ENCODE data around the gene CAP1. TPM values are rescaled to one million over a fixed set of nuclear protein-coding genes. Genes with fewer than 3 reads are reported as not detected.
A peak's percentile ranks its signal among the peaks of the same experiment; 100 is the strongest.

CAP1 gene
- total RNA-seq, 1 donor from 2014 or later = 365 TPM

DNA sequence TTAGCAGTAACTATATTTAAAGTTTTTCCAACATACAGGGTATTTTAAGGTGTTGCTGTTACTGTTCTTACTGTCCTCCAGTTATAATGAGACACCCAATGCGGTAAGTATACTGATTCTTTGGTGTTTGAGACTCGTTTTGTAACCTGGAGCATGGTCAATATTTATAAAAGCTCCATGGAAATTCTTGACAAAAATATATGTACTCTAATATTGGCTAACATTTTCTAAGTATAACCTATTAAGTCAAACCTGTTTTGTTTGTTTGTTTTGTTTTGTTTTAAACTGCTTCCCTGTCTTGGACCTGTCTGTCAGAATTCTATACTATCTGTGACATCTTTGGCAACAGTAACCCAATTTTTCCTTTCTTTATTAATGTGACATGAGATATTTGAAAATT is 15.9 kb upstream of the CAP1 start:
- intact Hi-C loops (cut with DNase I) = no loop called here
- DNase-seq (no peak), ATAC-seq (no peak)
- Histone ChIP-seq H3K36me3 (no peaks in the 10 kb centered on the region), H3K4me3 (no peak overlapping the region), H3K27me3 (ENCODE audit: low read depth) (peaks cover 3% of the 10 kb centered on the region), H3K27ac (no peak overlapping the region), H3K4me1 (no peaks in the 10 kb centered on the region), H3K9me3 (no peaks in the 10 kb centered on the region)
- TF ChIP-seq, protein P1, sequence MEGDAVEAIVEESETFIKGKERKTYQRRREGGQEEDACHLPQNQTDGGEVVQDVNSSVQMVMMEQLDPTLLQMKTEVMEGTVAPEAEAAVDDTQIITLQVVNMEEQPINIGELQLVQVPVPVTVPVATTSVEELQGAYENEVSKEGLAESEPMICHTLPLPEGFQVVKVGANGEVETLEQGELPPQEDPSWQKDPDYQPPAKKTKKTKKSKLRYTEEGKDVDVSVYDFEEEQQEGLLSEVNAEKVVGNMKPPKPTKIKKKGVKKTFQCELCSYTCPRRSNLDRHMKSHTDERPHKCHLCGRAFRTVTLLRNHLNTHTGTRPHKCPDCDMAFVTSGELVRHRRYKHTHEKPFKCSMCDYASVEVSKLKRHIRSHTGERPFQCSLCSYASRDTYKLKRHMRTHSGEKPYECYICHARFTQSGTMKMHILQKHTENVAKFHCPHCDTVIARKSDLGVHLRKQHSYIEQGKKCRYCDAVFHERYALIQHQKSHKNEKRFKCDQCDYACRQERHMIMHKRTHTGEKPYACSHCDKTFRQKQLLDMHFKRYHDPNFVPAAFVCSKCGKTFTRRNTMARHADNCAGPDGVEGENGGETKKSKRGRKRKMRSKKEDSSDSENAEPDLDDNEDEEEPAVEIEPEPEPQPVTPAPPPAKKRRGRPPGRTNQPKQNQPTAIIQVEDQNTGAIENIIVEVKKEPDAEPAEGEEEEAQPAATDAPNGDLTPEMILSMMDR (IDR thresholded peaks at IDR 0.05) = no peak

DNA sequence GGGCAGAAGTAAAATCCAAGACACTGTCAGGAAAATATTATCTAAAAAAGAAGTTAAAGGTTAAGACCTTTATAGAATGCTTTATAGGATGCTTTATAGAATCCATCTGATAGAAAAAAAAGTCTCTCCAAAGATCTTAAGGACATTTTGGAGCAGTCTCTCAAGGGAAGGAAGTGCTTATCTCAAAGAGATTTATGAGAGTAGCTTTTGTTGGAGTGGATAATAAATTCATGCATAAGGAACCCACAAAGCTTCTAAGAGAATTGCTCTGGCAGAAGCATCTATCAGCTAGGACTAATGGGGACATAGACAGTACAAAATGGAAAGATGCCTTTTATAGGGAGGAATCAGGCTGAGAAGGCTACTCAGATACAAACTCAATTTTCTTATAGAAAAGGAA is 12.9 kb upstream of the CAP1 start:
- H3K27ac ChIP-seq = no peak overlapping the region
- no peaks in the 10 kb centered on the region for H3K36me3 ChIP-seq
- no peak for ATAC-seq
- H3K9me3 ChIP-seq = no peaks in the 10 kb centered on the region
- no peak overlapping the region for H3K4me3 ChIP-seq
- H3K4me1 ChIP-seq = no peaks in the 10 kb centered on the region
- TF ChIP-seq, protein P1 (IDR thresholded peaks at IDR 0.05) = no peak
- DNase-seq = no peak
- intact Hi-C loops (cut with DNase I) = no loop called here
- H3K27me3 ChIP-seq (ENCODE audit: low read depth) = peaks cover 3% of the 10 kb centered on the region

- peaks cover 2% of the 10 kb centered on the region for H3K4me1 ChIP-seq
- H3K27ac ChIP-seq = no peak overlapping the region
- no peaks in the 10 kb centered on the region for H3K9me3 ChIP-seq
- H3K4me3 ChIP-seq = no peak overlapping the region
- no peaks in the 10 kb centered on the region for H3K36me3 ChIP-seq
- TF ChIP-seq, protein P1 (IDR thresholded peaks at IDR 0.05) = no peak
- no peak for ATAC-seq
- intact Hi-C loops (cut with DNase I) = no loop called here
- H3K27me3 ChIP-seq (ENCODE audit: low read depth) = no peaks in the 10 kb centered on the region
- DNase-seq = no peak
Observed at GRCh38 chr1:40029608-40030007, 10.9 kb upstream of the CAP1 start.

DNA sequence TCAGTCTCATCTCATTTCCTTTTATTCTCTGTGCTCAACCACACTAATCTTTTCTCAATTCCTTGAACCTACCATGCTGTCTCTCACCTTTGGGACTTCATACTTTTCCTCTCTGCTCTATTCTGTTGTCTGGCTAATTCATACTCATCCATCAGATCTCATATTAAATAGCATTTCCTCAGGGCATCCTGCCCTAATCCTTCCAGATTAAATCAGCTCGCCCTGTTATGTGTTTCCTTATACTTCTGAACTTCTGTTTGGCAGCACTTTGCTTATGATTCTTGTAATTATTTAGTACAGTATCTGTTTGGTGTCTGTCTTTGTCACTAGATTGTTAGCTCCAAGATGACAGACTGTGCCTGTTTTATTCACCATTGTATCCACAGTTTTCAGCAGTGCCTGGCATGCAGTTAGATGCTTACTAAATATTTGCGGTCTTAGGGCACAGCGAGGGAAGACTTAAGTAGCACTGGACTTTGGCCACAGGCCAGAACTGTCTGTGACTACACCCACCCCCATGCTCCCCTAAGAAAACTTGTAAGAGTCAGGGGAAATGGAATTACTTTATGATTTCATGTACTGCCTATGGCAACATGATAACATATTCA is 9.9 kb upstream of the CAP1 start:
- H3K27me3 ChIP-seq (ENCODE audit: low read depth) = no peaks in the 10 kb centered on the region
- no peak overlapping the region for H3K27ac ChIP-seq
- H3K9me3 ChIP-seq = no peaks in the 10 kb centered on the region
- no peaks in the 10 kb centered on the region for H3K36me3 ChIP-seq
- no peak overlapping the region for H3K4me3 ChIP-seq
- H3K4me1 ChIP-seq = peaks cover 8% of the 10 kb centered on the region
- no peak for ATAC-seq
- TF ChIP-seq, protein P1 (IDR thresholded peaks at IDR 0.05) = no peak
- intact Hi-C loops (cut with DNase I) = no loop called here
- DNase-seq = no peak

DNA sequence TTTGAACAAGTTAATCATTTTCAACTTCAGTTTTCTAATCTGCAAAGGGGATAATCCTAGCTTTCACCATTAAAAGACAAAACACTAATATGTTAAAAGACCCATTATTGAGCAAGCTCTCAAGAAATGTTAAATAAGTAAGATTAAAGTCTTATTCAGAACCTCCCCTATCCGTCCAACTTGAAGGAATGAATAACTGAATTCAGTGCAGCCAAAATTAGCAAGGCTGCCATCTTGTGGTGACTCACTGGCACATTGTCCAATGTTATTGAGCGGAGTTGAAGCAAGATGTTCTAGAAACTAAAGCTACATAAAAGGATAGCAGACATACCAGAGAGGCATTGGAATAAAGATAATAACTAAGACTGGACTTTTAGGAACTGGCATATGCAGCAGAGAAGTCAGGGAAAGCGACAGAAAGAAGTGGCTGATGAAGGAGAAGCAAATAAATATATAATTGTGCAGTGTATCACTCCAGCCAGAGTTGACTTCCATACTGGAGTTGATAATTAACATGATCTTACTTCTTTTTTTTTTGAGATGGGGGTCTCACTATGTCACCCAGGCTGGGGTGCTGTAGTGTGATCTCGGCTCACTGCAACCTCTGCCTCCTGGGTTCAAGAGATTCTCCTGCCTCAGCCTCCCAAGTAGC is 8.2 kb upstream of the CAP1 start:
- intact Hi-C loops (cut with DNase I) = no loop called here
- Histone ChIP-seq H3K4me3 (no peak overlapping the region), H3K9me3 (no peaks in the 10 kb centered on the region), H3K27me3 (ENCODE audit: low read depth) (no peaks in the 10 kb centered on the region), H3K4me1 (peaks cover 23% of the 10 kb centered on the region), H3K27ac (no peak overlapping the region), H3K36me3 (no peaks in the 10 kb centered on the region)
- DNase-seq (no peak), ATAC-seq (peak; percentile 60 to 80)
- TF ChIP-seq, protein P1 (IDR thresholded peaks at IDR 0.05) = peak; percentile 67
